GM18520 (cell line): ENCODE results near the gene SETD1A.
A peak's percentile ranks its signal among the peaks of the same experiment; 100 is the strongest.
"Not testable (repeated sequence)": the region's sequence is repeated elsewhere in the genome, so short reads cannot be mapped to it uniquely, and the experiment has no call there.

Experiments used
- ATAC-seq: cut with Tn5 transposase; IDR thresholded peaks from one replicate; pipeline ENCODE4 v1.9.1; 2021; ENCODE audit not compliant: unreplicated experiment

SETD1A gene

GRCh38 chr16:30928390-30928789 lies 29.2 kb upstream of the SETD1A start:
- no peak for ATAC-seq

GRCh38 chr16:30929167-30929566 lies 28.4 kb upstream of the SETD1A start:
- ATAC-seq: no peak

- no peak for ATAC-seq
These were observed 27.4 kb upstream of the SETD1A start for GRCh38 chr16:30930160-30930571.

- no peak for ATAC-seq
These were observed 26.4 kb upstream of the SETD1A start for GRCh38 chr16:30931068-30931650.

- ATAC-seq: no peak
These were observed 22.6 kb upstream of the SETD1A start for GRCh38 chr16:30934827-30935557.

GRCh38 chr16:30937692-30938091 lies 19.9 kb upstream of the SETD1A start:
- no peak for ATAC-seq

- not testable (repeated sequence) for ATAC-seq
These were observed 18.0 kb upstream of the SETD1A start for GRCh38 chr16:30939571-30939970.

GRCh38 chr16:30941600-30942425 lies 15.7 kb upstream of the SETD1A start:
- ATAC-seq: peak; percentile 86

- ATAC-seq: no peak
These were observed 15.1 kb upstream of the SETD1A start for GRCh38 chr16:30942426-30942806.

GRCh38 chr16:30944352-30944751 lies 13.2 kb upstream of the SETD1A start:
- no peak for ATAC-seq

- ATAC-seq: no peak
These were observed 10.6 kb upstream of the SETD1A start for GRCh38 chr16:30946671-30947540.

GRCh38 chr16:30947541-30947858 lies 10.1 kb upstream of the SETD1A start:
- ATAC-seq: no peak

GRCh38 chr16:30947859-30948666 lies 9.5 kb upstream of the SETD1A start:
- ATAC-seq: no peak

GRCh38 chr16:30948667-30949649 lies 8.6 kb upstream of the SETD1A start, which contains the start of gene ORAI3:
TSS of gene ORAI3 (plus strand) at chr16:30949068. CDS start at chr16:30949290, 222 bp downstream.
- peak; percentile 46 for ATAC-seq

GRCh38 chr16:30949650-30950515 lies 7.7 kb upstream of the SETD1A start:
- ATAC-seq: peak; percentile 34

- ATAC-seq: no peak
These were observed 7.0 kb upstream of the SETD1A start for GRCh38 chr16:30950516-30951065.

- ATAC-seq: no peak
These were observed 6.4 kb upstream of the SETD1A start for GRCh38 chr16:30951193-30951592.

- ATAC-seq: no peak
These were observed 5.8 kb upstream of the SETD1A start for GRCh38 chr16:30951750-30952149.
